NT2/D1 (cell line): Measurements from ENCODE around the gene CSF1R.

Experiments
- SUZ12 ChIP-seq: IDR thresholded peaks from 2 replicates; pipeline ENCODE4 v1.6.1; 2011; ENCODE audit not compliant: insufficient read length, insufficient read depth; ENCODE audit errors: extremely low read depth
- ZNF274 ChIP-seq: IDR thresholded peaks from 2 replicates; pipeline ENCODE4 v1.6.1; 2011; ENCODE audit warnings: mild to moderate bottlenecking, low read depth, low read length

GRCh38 chr5:150065886-150066285, 20.5 kb downstream of the CSF1R start:
- TF ChIP-seq SUZ12 (no peak), ZNF274 (no peak)
